Measurements from ENCODE around the gene DENND1B. TPM values are rescaled to one million over a fixed set of nuclear protein-coding genes. Genes with fewer than 3 reads are reported as not detected.

Gene DENND1B
- polyA plus RNA-seq, 1 of the 3 experiments (the other 2 are of a cell fraction) = 1.4 TPM

- Histone ChIP-seq H3K36me3 (replicated peaks in 1 of 2; ENCODE audit: control insufficient read depth in 1 of 2, insufficient read depth in 2 of 2, low read length in 1 of 2) (no peaks in the 10 kb centered on the region), H2AFZ (ENCODE audit: low read depth) (no peak overlapping the region), H4K20me1 (ENCODE audit: insufficient read depth) (no peaks in the 10 kb centered on the region), H3F3A (replicated peaks; ENCODE audit: insufficient read depth) (peaks cover 3% of the 10 kb centered on the region), H3K4me1 (ENCODE audit: control insufficient read depth in 1 of 2, insufficient read depth in 2 of 2, low read depth in 1 of 2, low read length in 1 of 2) (peaks cover 0 to 6% of the 10 kb centered on the region in 2 experiments; a peak in 2 of 4 replicates), H3K9me2 (no peaks in the 10 kb centered on the region), H3K9me3 (no peaks in the 10 kb centered on the region), H3K27me3 (ENCODE audit: insufficient read depth) (no peaks in the 10 kb centered on the region), H3K9ac (no peak overlapping the region), H3K4me3 (ENCODE audit: low read depth in 2 of 2, low read length in 1 of 2) (no peak overlapping the region), H3K4me2 (no peak overlapping the region), H3K79me2 (ENCODE audit: insufficient read depth) (no peaks in the 10 kb centered on the region), H3K27ac (ENCODE audit: low read depth in 2 of 2, low read length in 1 of 2) (no peak overlapping the region)
- DNase-seq = no peak
- TF ChIP-seq NFIC (IDR thresholded peaks at IDR 0.05; ENCODE audit: borderline replicate concordance) = no peak
- TF ChIP-seq, protein P1, sequence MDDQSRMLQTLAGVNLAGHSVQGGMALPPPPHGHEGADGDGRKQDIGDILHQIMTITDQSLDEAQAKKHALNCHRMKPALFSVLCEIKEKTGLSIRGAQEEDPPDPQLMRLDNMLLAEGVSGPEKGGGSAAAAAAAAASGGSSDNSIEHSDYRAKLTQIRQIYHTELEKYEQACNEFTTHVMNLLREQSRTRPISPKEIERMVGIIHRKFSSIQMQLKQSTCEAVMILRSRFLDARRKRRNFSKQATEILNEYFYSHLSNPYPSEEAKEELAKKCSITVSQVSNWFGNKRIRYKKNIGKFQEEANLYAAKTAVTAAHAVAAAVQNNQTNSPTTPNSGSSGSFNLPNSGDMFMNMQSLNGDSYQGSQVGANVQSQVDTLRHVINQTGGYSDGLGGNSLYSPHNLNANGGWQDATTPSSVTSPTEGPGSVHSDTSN (IDR thresholded peaks at IDR 0.05) = no peak
- no peak for TF ChIP-seq EZH2phosphoT487 (IDR thresholded peaks at IDR 0.05; ENCODE audit: borderline replicate concordance, low read depth)
- no peak for TF ChIP-seq NRF1 (IDR thresholded peaks at IDR 0.05; ENCODE audit: low read depth, low read length)
- TF ChIP-seq FOSL2 (IDR thresholded peaks at IDR 0.05; ENCODE audit: borderline replicate concordance, low read depth) = no peak
- CTCF ChIA-PET = no interaction called here
- POLR2A ChIA-PET = no interaction called here
Measured at GRCh38 chr1:197660389-197660788, 114.9 kb downstream of the DENND1B start.

- Histone ChIP-seq H3K4me1 (ENCODE audit: control insufficient read depth in 1 of 2, insufficient read depth in 2 of 2, low read depth in 1 of 2, low read length in 1 of 2) (peaks cover 0 to 6% of the 10 kb centered on the region in 2 experiments; a peak in 2 of 4 replicates), H3K27me3 (ENCODE audit: insufficient read depth) (no peaks in the 10 kb centered on the region), H3K9me3 (no peaks in the 10 kb centered on the region), H3K9me2 (no peaks in the 10 kb centered on the region), H3K4me3 (ENCODE audit: low read depth in 2 of 2, low read length in 1 of 2) (peak overlapping the region in 1 of 2 experiments; percentile 12; a peak in 1 of 4 replicates), H3K36me3 (replicated peaks in 1 of 2; ENCODE audit: control insufficient read depth in 1 of 2, insufficient read depth in 2 of 2, low read length in 1 of 2) (no peaks in the 10 kb centered on the region), H4K20me1 (ENCODE audit: insufficient read depth) (no peaks in the 10 kb centered on the region), H3K9ac (no peak overlapping the region), H3K27ac (ENCODE audit: low read depth in 2 of 2, low read length in 1 of 2) (no peak overlapping the region), H3K79me2 (ENCODE audit: insufficient read depth) (no peaks in the 10 kb centered on the region), H2AFZ (ENCODE audit: low read depth) (no peak overlapping the region), H3F3A (replicated peaks; ENCODE audit: insufficient read depth) (peaks cover 3% of the 10 kb centered on the region), H3K4me2 (peak overlapping the region; percentile 22; the same call in 1 of the 2 replicates)
- TF ChIP-seq FOXJ3 (CRISPR knock-in tag; IDR thresholded peaks at IDR 0.05) (no peak), FOXM1 (IDR thresholded peaks at IDR 0.05; ENCODE audit: low read depth) (no peak)
- TF ChIP-seq, protein P2, sequence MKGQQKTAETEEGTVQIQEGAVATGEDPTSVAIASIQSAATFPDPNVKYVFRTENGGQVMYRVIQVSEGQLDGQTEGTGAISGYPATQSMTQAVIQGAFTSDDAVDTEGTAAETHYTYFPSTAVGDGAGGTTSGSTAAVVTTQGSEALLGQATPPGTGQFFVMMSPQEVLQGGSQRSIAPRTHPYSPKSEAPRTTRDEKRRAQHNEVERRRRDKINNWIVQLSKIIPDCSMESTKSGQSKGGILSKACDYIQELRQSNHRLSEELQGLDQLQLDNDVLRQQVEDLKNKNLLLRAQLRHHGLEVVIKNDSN (IDR thresholded peaks at IDR 0.05; ENCODE audit: borderline replicate concordance, low read depth) = no peak
- TF ChIP-seq, protein P1 (IDR thresholded peaks at IDR 0.05) = no peak
- 82% methylated on average over 3 of the region's 3 CpGs for WGBS (ENCODE audit: low lambda C conversion rate)
- CTCF ChIA-PET = no interaction called here
- POLR2A ChIA-PET = no interaction called here
- DNase-seq = no peak
Measured at GRCh38 chr1:197659171-197659570, 116.1 kb downstream of the DENND1B start.

- DNase-seq = no peak
- H3K36me3 ChIP-seq (replicated peaks in 1 of 2; ENCODE audit: control insufficient read depth in 1 of 2, insufficient read depth in 2 of 2, low read length in 1 of 2) = no peaks in the 10 kb centered on the region
- no peaks in the 10 kb centered on the region for H3K9me3 ChIP-seq
- no peak overlapping the region for H3K9ac ChIP-seq
- ChIA-PET POLR2A (no interaction called here), CTCF (interaction anchor here (1.0 kb wide), 1 partner anchor 30 kb away, joined by 3 read pairs; no protein-coding TSS in a partner anchor)
- H3K27me3 ChIP-seq (ENCODE audit: insufficient read depth) = no peaks in the 10 kb centered on the region
- 59% methylated on average over 2 of the region's 2 CpGs for WGBS (ENCODE audit: low lambda C conversion rate)
- H3K9me2 ChIP-seq = no peaks in the 10 kb centered on the region
- no peaks in the 10 kb centered on the region for H4K20me1 ChIP-seq (ENCODE audit: insufficient read depth)
- H3K4me1 ChIP-seq (ENCODE audit: control insufficient read depth in 1 of 2, insufficient read depth in 2 of 2, low read depth in 1 of 2, low read length in 1 of 2) = no peaks in the 10 kb centered on the region
- H3F3A ChIP-seq (replicated peaks; ENCODE audit: insufficient read depth) = no peaks in the 10 kb centered on the region
- no peak overlapping the region for H3K27ac ChIP-seq (ENCODE audit: low read depth in 2 of 2, low read length in 1 of 2)
- H2AFZ ChIP-seq (ENCODE audit: low read depth) = no peak overlapping the region
- no peak overlapping the region for H3K4me2 ChIP-seq
- no peaks in the 10 kb centered on the region for H3K79me2 ChIP-seq (ENCODE audit: insufficient read depth)
- H3K4me3 ChIP-seq (ENCODE audit: low read depth in 2 of 2, low read length in 1 of 2) = no peak overlapping the region
- no peak for TF ChIP-seq SMC3 (IDR thresholded peaks at IDR 0.05; ENCODE audit: low read depth, low read length)
- TF ChIP-seq, protein P3, sequence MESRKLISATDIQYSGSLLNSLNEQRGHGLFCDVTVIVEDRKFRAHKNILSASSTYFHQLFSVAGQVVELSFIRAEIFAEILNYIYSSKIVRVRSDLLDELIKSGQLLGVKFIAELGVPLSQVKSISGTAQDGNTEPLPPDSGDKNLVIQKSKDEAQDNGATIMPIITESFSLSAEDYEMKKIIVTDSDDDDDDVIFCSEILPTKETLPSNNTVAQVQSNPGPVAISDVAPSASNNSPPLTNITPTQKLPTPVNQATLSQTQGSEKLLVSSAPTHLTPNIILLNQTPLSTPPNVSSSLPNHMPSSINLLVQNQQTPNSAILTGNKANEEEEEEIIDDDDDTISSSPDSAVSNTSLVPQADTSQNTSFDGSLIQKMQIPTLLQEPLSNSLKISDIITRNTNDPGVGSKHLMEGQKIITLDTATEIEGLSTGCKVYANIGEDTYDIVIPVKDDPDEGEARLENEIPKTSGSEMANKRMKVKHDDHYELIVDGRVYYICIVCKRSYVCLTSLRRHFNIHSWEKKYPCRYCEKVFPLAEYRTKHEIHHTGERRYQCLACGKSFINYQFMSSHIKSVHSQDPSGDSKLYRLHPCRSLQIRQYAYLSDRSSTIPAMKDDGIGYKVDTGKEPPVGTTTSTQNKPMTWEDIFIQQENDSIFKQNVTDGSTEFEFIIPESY (IDR thresholded peaks at IDR 0.05; ENCODE audit: borderline replicate concordance, low read depth) = no peak
- TF ChIP-seq, protein P2 (IDR thresholded peaks at IDR 0.05; ENCODE audit: borderline replicate concordance, low read depth) = no peak
- TF ChIP-seq GATA2 (CRISPR knock-in tag; IDR thresholded peaks at IDR 0.05) = no peak
- no peak for TF ChIP-seq FOXJ3 (CRISPR knock-in tag; IDR thresholded peaks at IDR 0.05)
- no peak for TF ChIP-seq JUND (IDR thresholded peaks at IDR 0.05)
- TF ChIP-seq YY1 (IDR thresholded peaks at IDR 0.05; ENCODE audit: low read depth) = no peak
- no peak for TF ChIP-seq TEAD4 (IDR thresholded peaks at IDR 0.05; ENCODE audit: borderline replicate concordance, insufficient read depth)
- TF ChIP-seq NFIC (IDR thresholded peaks at IDR 0.05; ENCODE audit: borderline replicate concordance) = no peak
- TF ChIP-seq USF2 (IDR thresholded peaks at IDR 0.05; ENCODE audit: borderline replicate concordance, low read depth, low read length) = no peak
Measured at GRCh38 chr1:197649188-197649587, 126.1 kb downstream of the DENND1B start.
